GM21619 (cell line): ENCODE measurements around the gene TMEM208.

ENCODE experiments used
- ATAC-seq: cut with Tn5 transposase; IDR thresholded peaks from one replicate; pipeline ENCODE4 v1.9.1; 2021; ENCODE audit not compliant: unreplicated experiment

TMEM208 gene

GRCh38 chr16:67248401-67249177 lies 21.7 kb downstream of the TMEM208 start, which contains the start of gene SLC9A5:
SLC9A5 (plus strand) TSS chr16:67248979; CDS start chr16:67249015, 36 bp downstream.
- ATAC-seq, result no peak

- ATAC-seq, result no peak
These were observed 22.5 kb downstream of the TMEM208 start for GRCh38 chr16:67249178-67250044.

- no peak for ATAC-seq
These were observed 23.1 kb downstream of the TMEM208 start for GRCh38 chr16:67250045-67250327.

GRCh38 chr16:67252609-67253497 lies 25.9 kb downstream of the TMEM208 start:
- ATAC-seq, result no peak

- no peak for ATAC-seq
These were observed 28.0 kb downstream of the TMEM208 start for GRCh38 chr16:67254801-67255552.

- no peak for ATAC-seq
These were observed 28.8 kb downstream of the TMEM208 start for GRCh38 chr16:67255553-67256221.

GRCh38 chr16:67256701-67257230 lies 29.8 kb downstream of the TMEM208 start:
- ATAC-seq, result no peak

- ATAC-seq, result no peak
These were observed 30.7 kb downstream of the TMEM208 start for GRCh38 chr16:67257486-67258160.

GRCh38 chr16:67258161-67258835 lies 31.4 kb downstream of the TMEM208 start:
- no peak for ATAC-seq

- no peak for ATAC-seq
These were observed 32.8 kb downstream of the TMEM208 start for GRCh38 chr16:67259705-67260104.

GRCh38 chr16:67260426-67261063 lies 33.6 kb downstream of the TMEM208 start:
- peak; percentile 51 for ATAC-seq

- ATAC-seq, result no peak
These were observed 36.3 kb downstream of the TMEM208 start for GRCh38 chr16:67263201-67263600.

GRCh38 chr16:67264277-67264676 lies 37.3 kb downstream of the TMEM208 start:
- ATAC-seq, result no peak

- no peak for ATAC-seq
These were observed 37.9 kb downstream of the TMEM208 start for GRCh38 chr16:67264866-67265265.

GRCh38 chr16:67265834-67266233 lies 38.9 kb downstream of the TMEM208 start:
- no peak for ATAC-seq

GRCh38 chr16:67268136-67268579 lies 41.2 kb downstream of the TMEM208 start:
- ATAC-seq, result no peak

GRCh38 chr16:67269766-67270165 lies 42.8 kb downstream of the TMEM208 start:
- ATAC-seq, result no peak

GRCh38 chr16:67270931-67271338 lies 44.0 kb downstream of the TMEM208 start:
- no peak for ATAC-seq
